Measurements from ENCODE around the gene BNIPL.

BNIPL gene, protein sequence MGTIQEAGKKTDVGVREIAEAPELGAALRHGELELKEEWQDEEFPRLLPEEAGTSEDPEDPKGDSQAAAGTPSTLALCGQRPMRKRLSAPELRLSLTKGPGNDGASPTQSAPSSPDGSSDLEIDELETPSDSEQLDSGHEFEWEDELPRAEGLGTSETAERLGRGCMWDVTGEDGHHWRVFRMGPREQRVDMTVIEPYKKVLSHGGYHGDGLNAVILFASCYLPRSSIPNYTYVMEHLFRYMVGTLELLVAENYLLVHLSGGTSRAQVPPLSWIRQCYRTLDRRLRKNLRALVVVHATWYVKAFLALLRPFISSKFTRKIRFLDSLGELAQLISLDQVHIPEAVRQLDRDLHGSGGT

DNA sequence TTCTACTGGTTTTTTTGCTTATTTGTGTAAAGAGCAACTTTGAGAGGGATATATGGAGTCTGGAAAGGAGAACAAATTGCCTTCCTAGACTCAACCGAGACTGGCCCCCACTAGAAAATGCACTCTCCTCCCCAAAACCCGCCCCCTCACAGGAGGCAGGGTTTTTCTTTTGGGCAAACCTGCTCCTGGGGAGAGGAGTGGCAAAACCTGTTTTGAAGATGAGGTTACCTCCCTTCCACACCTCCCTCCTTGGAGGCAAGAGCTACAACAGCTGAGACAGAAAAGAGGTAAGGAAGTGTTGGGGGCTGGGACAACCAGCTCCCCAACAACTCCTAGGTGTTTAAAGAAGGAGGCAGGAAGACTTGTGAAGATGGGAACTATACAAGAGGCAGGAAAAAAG lies at the start of gene BNIPL:
Gene BNIPL (plus strand): TSS at position 231 of the 400 bp plus-strand sequence. CDS start 140 bp downstream, at position 371.
- DNase-seq = no peak

DNA sequence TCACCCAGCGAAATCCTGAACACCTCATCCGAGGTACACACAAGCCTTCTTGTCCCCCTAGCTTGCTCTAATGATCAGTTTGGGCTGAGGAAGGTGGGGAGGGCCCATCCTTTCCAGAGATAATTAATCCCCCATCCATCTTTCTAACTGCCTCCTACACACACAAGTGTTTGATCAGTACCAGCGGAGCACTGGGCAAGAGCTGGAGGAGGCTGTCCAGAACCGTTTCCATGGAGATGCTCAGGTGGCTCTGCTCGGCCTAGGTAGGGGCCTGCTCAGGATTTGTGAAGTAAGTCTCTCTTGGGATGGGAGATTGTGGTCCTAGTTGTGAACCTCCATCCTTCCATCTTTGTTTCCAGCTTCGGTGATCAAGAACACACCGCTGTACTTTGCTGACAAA lies 48.5 kb upstream of the BNIPL start:
- DNase-seq = no peak

DNA sequence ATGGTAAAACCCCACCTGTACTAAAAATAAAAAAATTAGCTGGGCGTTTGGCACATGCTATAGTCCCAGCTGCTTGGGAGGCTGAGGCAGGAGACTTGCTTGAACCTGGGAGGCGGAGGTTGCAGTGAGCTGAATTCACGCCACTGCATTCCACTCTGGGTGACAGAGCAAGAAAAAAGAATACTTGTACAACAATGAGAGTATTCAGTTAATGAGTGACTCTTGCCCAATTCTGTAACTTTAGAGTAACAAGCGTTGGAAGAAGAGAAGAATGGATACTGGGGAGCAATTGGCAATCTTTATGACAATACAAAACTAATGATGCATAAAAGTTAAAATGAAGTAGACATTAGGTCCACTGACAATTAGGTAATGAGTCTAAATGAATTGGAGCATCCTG lies 43.8 kb upstream of the BNIPL start:
- DNase-seq = no peak

DNA sequence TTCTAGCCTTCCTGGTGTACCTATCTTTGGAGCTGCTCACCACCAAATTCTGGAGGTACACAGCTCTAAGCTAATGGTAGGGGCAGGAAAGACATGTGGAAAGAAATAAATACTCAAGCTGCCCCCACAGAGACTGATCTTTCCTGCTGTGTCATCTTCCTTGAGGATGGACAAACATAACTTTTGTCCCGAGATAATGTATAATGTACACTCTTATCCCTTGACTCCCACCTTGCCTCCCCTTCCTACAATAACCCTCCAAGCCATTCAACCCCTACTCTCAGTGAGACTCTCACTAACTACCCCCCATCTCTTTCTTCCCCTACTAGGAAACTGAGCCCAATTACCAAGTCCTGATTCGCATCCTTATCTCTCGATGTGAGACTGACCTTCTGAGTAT lies 42.1 kb upstream of the BNIPL start:
- DNase-seq = no peak

DNA sequence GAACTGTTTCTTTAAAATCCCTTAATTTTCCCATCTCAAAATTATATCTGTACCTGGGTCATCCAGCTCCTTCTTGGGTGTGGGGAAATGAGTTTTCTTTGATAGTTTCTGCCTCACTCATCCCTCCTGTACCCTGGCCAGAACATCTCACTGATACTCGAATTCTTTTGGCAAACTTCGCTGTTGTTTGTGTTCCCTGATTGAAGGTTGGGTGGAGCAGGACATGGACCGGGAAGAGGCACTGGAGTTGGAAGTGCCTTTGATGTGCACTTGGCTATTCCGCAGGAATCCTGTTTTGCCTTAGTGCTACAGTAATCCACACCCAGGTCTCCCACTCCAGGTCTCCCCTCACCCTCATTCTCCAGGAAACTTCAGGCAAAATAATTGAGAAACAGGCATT lies 40.9 kb upstream of the BNIPL start:
- DNase-seq = no peak

DNA sequence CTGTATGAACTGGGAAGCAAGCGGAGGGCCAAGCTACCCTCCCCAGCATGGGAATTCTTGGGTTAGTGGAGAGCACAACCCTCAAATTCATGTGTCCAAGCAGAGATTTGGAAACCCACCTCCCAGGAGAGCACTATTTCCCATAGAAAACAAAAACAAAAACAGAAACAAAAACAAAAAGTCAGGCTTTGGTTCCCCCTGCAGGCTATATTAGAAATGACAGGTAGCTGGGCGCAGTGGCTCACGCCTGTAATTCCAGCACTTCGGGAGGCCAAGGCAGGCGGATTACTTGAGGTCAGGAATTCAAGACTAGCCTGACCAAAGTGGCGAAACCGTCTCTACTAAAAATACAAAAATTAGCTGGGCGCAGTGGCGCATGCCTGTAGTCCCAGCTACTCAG lies 40.5 kb upstream of the BNIPL start:
- no peak for DNase-seq

DNA sequence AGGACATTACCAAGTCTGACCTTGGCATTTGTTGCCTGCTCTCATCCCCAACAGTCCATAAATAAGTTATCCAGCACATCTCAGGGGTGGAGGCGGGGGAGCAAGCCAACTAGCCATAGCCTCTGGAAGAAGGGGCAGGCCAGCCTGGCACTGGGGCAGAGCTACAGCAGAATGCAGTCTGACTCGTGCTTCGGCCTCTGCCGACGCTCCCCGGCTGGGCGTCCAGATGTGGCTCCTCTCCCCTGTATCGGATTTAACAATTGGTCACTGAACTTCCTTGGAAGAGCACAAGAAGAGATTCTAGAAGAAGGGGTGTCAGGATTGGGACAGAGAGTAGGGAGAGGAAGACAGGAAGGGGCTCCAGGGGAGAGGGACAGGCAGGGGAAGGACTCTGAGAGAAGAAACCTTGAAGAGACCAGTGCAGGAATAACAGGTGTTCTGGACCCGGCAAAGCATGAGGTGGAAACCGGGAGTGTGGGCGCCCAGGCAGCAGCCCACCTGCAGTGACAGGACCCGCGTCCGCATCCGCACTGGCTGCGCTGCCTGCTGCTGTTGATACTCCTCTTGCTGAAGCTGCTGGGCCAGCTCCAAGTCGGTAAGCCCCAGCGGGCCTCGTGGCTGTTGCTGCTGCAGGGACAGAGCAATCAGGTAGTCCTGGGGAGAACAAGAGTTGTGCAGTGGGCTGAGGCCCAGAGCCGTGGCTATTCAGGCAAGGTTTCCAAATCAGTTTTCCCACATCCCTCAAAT lies 39.1 kb upstream of the BNIPL start:
- DNase-seq = no peak

DNA sequence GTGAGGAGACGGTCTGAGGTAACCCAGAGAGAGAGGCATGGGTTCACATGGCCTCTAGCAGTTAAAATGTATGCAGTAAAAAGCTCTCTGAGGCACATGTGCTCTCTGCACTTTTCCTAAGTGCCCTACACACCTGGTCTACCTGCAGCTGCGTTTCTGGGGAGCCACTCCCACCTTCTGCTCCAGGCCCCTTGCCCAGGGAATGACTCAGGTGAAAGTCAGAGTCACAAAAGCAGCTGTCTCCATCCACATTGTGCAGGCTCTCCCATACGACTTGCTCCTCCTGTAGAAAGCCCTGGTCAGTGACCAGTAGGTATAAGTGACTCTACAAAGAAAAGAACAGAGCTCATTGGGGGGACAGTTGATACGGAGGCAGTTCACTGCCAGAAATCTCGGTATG lies 38.4 kb upstream of the BNIPL start:
- DNase-seq = no peak

DNA sequence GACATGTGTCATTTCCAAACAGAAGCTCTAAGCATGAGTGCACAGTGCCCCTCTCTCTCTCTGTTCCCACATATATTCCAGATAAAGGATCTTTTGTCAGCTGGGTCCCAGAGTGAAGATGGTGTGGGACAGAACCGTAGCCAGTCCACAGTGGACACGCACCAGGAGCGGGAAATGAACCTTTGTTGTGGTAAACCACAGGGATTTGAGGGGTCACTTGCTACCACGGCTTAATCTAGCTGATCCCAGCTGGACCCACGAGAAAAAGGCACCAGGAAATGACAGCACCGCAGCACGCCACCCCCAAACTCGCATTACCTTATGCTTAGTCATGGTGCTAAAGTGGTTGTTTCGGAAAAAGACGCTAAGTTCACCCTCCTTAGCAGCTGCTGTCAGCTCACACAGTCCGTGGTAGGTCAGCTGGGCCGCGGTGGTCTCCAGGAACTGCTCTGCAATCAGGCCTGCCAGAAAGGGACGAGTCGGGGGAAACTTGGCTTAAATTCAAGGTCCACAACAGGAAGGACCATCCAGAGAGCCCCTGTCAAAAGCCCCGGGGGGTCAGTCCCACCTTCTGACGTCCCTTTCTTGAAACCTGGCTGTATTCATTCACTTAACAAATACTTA lies 37.2 kb upstream of the BNIPL start:
- DNase-seq = no peak

DNA sequence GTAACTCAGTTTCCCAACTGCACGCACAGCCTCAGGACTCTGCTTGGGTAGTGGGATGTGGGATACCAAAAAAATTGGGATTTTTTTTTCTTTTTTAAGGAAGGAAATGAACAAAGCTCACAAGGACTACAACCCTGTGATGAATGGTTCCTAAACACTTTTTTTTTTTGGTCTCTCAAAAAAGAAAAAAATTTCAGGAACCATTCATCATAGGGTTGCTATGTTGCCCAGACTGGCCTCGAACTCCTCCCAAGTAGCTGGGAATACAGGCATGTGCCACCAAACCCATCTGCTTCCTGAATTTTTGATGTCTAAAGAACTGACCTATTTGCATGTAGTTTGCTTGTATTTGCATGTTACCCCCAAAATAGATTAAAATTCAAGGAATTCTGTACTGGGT lies 36.5 kb upstream of the BNIPL start:
- no peak for DNase-seq

DNA sequence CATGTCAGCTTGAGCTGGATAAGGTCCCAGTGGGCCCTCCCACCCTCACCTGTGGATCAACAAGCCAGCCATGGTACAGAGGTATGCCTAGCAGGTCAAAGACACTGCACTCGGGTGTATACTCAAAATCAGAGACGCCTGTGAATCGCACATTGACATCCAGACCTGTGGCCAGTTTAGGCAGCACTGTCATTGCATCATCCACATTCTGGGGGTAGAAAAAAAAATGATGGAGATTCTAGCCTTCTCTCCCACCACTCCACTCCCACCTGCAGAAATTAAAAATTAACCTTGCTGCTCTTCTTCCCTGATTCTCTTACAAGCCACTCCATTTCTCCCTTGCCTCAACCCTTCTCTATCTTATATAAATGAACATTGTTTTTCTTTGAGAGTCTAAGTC lies 36.0 kb upstream of the BNIPL start:
- DNase-seq = no peak

DNA sequence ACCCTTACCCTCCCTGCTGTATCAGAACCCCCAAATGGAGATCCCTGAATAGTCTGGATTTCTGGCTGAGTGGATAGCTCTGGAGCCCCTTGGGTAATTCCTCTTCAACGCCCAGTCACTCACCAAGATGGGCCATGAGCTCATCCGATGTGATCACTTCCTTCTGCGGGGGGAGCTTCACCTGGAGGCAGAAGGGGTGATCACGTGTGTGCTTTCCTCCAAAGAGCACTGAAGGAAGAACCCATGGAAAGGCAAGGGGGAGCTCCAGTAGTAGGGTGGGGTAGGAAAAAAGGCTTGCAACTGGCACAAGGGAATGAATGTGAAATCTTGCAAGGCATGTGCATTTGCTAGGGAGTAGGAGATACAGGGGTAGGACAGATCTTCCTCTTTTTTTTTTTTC lies 34.8 kb upstream of the BNIPL start:
- no peak for DNase-seq

DNA sequence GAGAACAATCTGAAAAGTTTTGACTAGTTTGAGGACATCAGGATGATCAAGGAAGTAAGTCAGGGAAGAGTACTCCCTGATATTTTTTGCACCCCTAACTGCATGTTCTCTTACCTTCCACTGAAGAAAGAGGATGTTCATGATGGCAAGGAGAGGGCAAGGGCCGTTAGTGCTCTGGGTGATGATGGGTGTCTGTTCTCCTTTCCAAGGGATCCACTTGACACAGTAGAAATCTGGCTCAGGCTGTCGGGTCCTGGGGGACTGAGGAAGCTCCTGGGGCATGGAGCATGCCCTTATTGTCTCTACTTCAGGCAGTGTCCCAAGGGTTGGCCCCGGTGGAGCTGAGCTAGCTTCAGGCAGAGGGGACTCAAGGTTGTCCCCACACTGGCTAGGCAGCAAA lies 34.3 kb upstream of the BNIPL start:
- DNase-seq = no peak

DNA sequence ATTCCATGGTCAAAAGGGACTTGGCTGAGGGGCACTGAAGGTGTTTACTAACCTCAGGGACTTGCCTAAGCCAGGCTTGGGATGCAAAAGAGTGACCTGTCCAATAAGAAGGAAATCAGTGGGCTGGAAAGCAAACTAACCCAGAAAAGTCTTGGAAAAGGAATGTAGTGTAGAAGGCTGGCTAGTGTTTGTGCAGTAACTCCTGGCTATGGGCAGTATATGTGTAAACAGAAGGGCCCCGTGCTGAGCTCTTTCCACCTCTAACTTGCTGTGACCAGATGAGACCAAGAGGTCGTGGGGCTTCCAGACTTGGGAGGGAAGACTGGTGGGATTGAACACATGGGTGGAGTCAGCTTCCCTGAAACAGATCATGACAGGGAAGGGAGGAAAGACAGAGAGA lies 33.8 kb upstream of the BNIPL start:
- no peak for DNase-seq

DNA sequence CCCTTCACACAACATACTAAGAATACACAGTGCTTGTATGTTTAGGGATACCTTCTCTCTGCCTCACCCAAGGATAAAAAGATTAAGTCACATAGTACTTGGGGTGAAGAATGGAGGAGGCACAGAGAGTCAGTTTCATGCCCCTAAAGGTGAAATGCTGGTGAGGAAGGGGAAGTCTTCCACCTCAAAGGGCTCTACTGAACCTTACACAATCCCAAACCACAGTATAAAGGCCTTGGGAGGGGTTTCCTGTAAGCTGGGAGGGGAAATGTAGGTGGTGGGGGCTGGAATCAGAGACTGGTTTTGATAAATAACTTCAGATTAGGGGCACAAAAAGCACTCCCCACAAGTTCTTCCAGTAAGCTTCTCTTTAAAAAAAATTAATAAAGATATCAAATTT lies 33.2 kb upstream of the BNIPL start:
- no peak for DNase-seq

DNA sequence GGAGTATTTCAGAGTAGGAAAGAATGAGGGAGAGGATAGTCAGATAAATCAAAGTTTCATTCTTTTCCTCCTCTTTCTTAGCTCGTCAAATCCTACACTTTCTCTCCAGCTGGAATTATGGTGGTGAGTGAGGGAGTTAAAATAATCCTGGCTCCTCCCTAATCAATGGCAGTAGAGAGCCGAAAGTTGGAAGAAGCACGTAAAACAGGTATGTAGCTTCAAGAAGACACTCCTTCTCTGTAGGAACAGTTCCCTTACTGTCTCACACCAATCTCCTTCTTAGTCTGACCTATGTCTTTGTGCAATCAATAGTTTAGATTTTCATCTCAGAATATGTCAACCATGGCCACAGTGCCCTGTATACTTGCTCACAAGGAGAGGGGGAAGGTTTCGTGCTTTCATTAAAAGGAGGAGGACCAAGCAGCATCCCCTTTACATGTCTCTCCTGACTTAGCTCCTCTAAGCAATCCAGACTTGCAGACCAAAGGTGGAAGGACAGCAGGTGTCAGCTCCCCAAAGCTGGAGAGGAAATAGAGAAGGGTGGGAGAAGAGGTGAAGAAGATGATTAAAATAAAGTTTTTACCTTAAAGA lies 30.6 kb upstream of the BNIPL start:
- DNase-seq = no peak

DNA sequence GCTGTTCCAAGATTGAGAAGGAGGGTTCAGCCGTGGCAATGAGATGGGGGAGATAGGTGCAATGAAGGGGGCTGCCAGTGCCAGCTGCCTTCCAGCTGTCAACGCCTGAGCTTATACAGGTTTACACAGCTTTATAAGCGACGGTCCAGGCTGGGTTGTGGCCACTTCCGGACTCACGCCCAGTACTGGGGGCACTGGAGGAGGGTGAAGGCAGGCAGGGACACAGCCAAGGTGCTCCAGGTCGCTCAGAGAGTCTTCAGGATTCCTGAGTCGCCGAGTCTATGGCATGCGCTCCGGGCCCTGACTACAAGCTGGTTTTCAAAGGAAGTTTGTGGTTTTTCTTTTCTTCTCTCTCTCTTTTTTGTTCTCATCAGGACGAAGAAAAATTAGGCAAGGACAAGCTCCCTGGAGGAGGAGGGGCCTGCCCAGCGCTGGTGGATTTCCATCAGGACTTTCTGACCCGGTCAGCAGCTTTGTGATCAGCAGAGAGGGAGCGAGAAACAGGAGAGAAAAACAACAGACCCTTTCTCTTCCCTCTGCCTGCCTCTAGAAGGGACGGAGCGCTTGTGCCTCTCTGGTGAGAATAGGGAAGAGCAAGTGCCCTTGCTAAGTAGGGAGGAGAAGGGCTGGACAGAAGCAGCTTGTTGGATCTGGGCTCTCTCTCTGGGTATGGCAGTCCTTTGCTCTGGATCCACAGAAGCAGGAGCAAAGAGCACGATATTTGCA lies 29.9 kb upstream of the BNIPL start, which contains the start of gene MINDY1:
Gene MINDY1 (minus strand): TSS at position 576 of the 726 bp plus-strand sequence. CDS start 4,285 bp downstream, outside the sequence.
- peak; percentile 41 to 80 for DNase-seq

DNA sequence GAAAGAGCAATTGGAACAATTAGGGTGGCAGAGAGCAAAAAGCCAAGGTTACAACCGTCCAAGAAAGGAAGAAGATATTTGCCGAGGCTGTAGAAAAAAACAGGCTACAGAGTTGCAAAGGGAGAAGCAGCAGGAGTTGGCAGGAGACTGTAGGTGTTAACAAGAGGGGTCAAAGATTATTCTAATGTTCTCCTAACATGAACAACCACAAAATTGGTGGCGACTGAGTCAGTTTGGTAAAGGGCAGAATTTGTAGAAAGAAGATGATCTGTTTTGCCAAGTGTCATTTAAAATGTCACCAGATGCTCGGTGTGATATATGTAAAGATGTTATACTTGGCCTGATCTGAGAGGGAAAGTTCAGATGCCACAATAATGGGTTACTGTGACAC lies 28.5 kb upstream of the BNIPL start:
- DNase-seq = no peak

DNA sequence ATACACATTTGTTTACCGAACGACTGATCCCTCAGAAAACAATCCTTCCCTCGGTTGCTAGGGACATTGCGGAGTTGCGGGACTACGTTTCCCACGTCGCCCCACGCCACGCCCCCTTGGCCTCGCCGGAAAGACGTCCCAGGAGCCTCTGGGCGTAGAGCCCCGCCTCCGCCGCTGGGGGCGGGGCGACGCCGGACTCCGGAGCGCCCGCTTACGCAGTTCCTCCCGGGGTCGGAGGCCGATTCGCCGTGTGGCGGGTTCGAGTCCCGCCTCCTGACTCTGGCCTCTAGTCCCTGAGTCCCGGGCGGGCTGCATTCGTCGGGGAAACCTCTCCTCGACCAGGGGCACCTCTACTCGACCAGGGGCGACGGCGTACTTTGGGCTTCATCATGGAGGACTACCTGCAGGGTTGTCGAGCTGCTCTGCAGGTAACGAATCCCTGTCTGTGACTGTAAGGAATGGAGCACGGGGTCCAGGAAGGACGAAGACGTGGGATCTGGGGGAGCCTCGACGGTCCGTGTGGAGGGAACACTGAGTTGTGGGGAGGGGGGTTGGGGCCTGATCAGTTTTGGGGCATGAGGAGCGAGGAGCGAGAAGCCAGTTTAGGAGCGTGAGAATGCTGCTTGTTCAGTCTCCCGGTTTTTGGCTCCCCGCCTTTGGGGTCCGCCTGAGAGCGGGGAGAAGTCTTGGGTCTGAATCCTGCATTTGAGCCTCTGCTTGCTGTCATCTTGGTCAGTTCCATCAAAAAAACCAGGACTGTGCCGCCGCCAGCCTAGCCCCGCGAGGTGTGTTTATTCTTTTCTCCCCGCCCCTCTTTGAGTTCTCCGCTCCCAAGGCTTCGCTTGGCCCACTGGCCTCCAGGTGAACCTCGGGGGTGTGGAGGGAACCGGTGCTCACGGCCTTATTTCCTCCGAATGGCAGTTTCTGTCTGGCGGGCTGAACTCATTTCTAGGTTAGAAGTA lies 27.9 kb upstream of the BNIPL start, which contains the start of gene PRUNE1:
Gene PRUNE1 (plus strand): TSS at position 206 of the 962 bp plus-strand sequence. CDS start 184 bp downstream, at position 390.
- DNase-seq = peak; percentile 78 to 91

DNA sequence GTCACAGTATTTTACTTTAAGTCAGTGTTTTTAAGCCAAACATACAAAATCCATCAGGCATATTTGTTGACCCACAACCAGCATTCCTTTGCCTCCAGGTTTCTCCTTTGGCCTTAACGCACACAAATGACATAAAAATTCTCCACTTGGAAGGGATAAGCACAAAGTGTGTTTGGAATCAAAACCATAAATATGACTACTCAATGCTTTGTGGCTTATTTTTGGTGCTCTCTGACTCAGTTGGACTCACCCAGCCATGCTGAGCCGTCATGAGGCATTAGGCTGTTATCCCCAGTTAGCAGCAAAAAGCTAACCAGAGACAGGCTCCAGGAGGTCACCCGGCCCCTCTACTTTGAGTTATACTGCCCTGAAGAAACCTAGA lies 27.2 kb upstream of the BNIPL start:
- no peak for DNase-seq

DNA sequence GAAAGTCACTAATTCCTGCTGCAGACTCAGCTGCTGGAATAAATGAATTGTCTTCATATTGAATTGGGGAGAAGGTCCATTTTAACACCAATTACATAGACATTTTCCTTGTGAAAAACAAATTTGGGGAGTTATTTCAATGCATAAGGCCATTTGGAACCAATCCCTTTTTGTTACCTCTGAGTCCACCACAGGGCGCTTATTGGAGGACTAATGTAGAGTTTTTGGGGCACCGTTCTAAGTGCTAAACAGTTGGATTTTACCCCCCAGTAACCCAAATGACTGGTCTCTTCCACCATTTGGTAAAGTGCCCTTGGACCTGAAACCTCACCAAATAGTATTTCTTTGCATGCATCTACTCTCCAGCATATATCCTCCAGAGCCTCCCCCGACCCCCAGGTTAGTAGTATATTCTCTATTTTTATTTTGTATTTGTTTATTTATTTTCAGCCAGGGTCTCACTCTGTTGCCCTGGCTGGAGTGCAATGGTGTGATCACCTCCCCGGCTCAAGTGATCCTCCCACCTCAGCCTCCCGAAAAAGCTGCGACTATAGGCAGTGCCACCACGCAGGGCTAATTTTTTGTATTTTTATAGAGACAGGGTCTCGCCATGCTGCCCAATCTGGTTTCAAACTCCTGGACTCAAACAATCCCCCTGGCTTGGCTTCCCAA lies 26.6 kb upstream of the BNIPL start:
- DNase-seq = no peak

All from SW 1271 (cell line).